Activated CD4-positive, CD25-positive, alpha-beta regulatory T cell treated with anti-CD3 and anti-CD28 coated beads, Interleukin-2, amount 50 U/mL, for 24 hours (primary cell): ENCODE data around the gene FBXW7.

ENCODE experiments used
- ATAC-seq, 2 donors: fragments of 150-1000 bp; cut with Tn5 transposase; one replicate each; pipeline ENCODE4 v1.10.0; 2021; ENCODE audit warnings: mild to moderate bottlenecking in 1 of 2, moderate library complexity in 1 of 2

FBXW7 gene

GRCh38 chr4:152278172-152278504 lies 257.8 kb downstream of the FBXW7 start:
- no peak for ATAC-seq

GRCh38 chr4:152277333-152277732 lies 258.6 kb downstream of the FBXW7 start:
- no peak for ATAC-seq

DNA sequence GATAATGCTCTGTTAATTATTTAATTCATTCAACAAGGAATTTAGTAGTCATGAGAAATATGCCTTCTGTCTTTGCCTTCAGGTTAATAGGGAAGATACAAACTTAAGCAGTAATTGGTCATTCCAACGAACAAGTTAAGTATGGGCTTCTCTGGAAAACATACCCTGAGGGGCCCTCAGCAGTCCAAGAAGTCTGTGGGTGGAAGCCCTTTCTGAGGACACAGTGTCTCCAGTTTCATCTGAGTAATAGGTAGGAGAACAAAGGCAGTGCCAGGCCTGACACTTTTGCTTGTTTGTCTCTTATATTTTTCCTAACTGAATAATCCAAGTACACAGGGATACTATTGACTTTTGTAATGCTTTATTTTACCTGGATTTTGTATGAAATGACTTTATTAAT lies 262.5 kb downstream of the FBXW7 start:
- no peak for ATAC-seq
